Skeletal muscle satellite cell (primary cell): Measurements from ENCODE around the gene EFNA3.

Experiments
- H3K27me3 ChIP-seq: 2 replicates; pipeline ENCODE4 v1.7.0; 2013; ENCODE audit warnings: low read length; ENCODE audit not compliant: control insufficient read depth, insufficient read depth
- H3K36me3 ChIP-seq: 2 replicates; pipeline ENCODE4 v1.7.0; 2013; ENCODE audit warnings: mild to moderate bottlenecking, control low read depth, low read length; ENCODE audit not compliant: insufficient read depth
- H3K4me1 ChIP-seq: 2 replicates; pipeline ENCODE4 v1.7.0; 2013; ENCODE audit warnings: low read length; ENCODE audit not compliant: control insufficient read depth, insufficient read depth
- H3K4me2 ChIP-seq: 2 replicates; pipeline ENCODE4 v1.7.0; 2013; ENCODE audit warnings: mild to moderate bottlenecking, low read length
- H3K4me3 ChIP-seq: 2 replicates; pipeline ENCODE4 v1.7.0; 2013; ENCODE audit warnings: low read length
- H3K9ac ChIP-seq: 2 replicates; pipeline ENCODE4 v1.7.0; 2013; ENCODE audit warnings: mild to moderate bottlenecking, low read depth, low read length, moderate library complexity
- H3K9me3 ChIP-seq: replicated peaks from 2 replicates; pipeline ENCODE4 v1.7.0; 2013; ENCODE audit warnings: mild to moderate bottlenecking, control low read depth, low read length

Gene EFNA3

DNA sequence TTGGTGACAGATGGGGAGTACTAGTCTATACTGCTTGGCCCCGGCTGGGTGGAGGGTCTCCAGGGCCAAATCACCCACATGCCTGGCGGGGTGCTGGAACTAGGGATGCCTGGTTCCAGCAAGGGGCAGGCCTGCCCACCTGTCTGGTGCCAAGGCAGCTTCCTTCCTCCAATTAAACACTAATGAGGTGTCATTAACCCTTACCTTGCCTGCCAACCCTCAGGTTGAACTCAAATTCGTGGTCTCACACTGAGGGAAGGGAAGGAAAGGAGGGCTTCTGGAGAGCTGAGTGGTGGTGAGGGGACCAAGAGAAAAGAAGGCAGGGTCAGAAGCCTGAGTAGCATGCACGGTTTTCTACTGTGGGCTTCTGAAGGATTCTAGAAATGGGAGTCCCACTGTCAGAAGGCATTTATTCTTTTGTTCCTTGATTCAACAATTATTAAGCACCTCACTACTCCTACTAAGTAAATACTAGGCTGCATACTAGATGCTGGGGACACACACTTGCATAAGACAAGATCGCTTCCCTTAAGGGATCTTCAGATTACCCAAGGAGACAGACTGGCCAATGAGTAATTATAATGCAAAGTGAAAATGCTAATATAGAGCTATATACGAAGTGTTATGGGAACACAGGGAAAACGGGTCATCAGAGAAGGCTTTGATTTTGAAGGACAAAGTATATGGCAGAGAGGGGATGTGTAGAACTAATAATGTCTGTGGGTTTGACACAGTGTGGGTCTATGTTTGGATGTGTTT, 5.9 kb upstream of the EFNA3 start:
- Histone ChIP-seq H3K9me3 (no peaks in the 10 kb centered on the region), H3K4me1 (peaks cover 12% of the 10 kb centered on the region), H3K36me3 (no peaks in the 10 kb centered on the region), H3K4me3 (no peak overlapping the region), H3K27me3 (peaks cover 11% of the 10 kb centered on the region), H3K9ac (no peak overlapping the region), H3K4me2 (no peak overlapping the region)

GRCh38 chr1:155073377-155074242, 5.0 kb upstream of the EFNA3 start:
- H3K9me3 ChIP-seq = no peaks in the 10 kb centered on the region
- no peak overlapping the region for H3K4me3 ChIP-seq
- no peak overlapping the region for H3K9ac ChIP-seq
- H3K27me3 ChIP-seq = peaks cover 11% of the 10 kb centered on the region
- no peak overlapping the region for H3K4me2 ChIP-seq
- H3K4me1 ChIP-seq = peaks cover 17% of the 10 kb centered on the region
- no peaks in the 10 kb centered on the region for H3K36me3 ChIP-seq

DNA sequence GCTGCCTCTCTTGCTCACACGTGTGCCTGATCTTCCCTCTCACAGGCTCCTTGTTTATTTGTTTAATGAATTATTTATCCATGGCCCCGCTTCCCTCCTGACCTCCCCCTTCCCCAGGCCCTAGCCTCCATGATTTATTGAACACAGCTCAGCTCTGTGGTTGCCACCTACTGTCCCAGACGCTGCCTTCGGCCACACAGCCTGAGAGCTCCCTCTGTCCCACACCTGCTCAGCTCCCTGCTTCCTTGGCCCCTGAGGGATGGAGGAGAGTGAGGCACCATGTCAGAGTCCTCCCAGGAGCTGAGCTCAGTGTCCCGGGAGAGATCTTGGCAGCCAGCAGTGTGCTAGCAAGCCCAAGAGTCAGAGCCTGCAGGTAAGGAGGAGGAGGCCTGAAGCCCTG, 3.1 kb upstream of the EFNA3 start:
- H3K9me3 ChIP-seq = no peaks in the 10 kb centered on the region
- no peaks in the 10 kb centered on the region for H3K36me3 ChIP-seq
- H3K9ac ChIP-seq = no peak overlapping the region
- H3K4me2 ChIP-seq = no peak overlapping the region
- no peak overlapping the region for H3K4me3 ChIP-seq
- H3K27me3 ChIP-seq = peaks cover 25% of the 10 kb centered on the region
- H3K4me1 ChIP-seq = peaks cover 31% of the 10 kb centered on the region

- no peak overlapping the region for H3K9ac ChIP-seq
- H3K27me3 ChIP-seq = peaks cover 34% of the 10 kb centered on the region
- no peaks in the 10 kb centered on the region for H3K36me3 ChIP-seq
- no peaks in the 10 kb centered on the region for H3K9me3 ChIP-seq
- no peak overlapping the region for H3K4me2 ChIP-seq
- no peak overlapping the region for H3K4me3 ChIP-seq
- H3K4me1 ChIP-seq = peaks cover 28% of the 10 kb centered on the region
Measured at GRCh38 chr1:155076371-155076770, 2.3 kb upstream of the EFNA3 start.

- Histone ChIP-seq H3K9me3 (no peaks in the 10 kb centered on the region), H3K4me1 (peaks cover 27% of the 10 kb centered on the region), H3K27me3 (peaks cover 36% of the 10 kb centered on the region), H3K36me3 (no peaks in the 10 kb centered on the region), H3K4me3 (no peak overlapping the region), H3K4me2 (no peak overlapping the region), H3K9ac (no peak overlapping the region)
Measured at GRCh38 chr1:155077346-155077745, 1.3 kb upstream of the EFNA3 start.

GRCh38 chr1:155077758-155078445, 735 bp upstream of the EFNA3 start:
- no peak overlapping the region for H3K9ac ChIP-seq
- H3K4me1 ChIP-seq = peaks cover 27% of the 10 kb centered on the region
- H3K27me3 ChIP-seq = peaks cover 40% of the 10 kb centered on the region
- no peaks in the 10 kb centered on the region for H3K9me3 ChIP-seq
- H3K36me3 ChIP-seq = no peaks in the 10 kb centered on the region
- H3K4me2 ChIP-seq = peak overlapping the region; percentile 72
- no peak overlapping the region for H3K4me3 ChIP-seq

DNA sequence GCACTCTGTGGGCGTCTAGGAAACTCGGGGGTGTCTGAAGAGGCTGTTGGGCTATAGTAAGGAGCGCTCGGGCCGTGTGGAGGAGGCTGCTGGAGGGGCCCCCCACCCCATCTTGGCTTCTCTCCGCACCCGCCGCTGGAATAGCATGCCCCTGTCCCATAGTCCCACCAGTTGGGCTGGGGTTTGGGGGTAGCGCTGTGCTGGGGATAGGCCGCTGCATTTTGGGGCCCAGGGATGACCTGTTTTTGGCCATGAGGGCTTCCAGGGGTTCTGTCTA, 511 bp downstream of the EFNA3 start:
- Histone ChIP-seq H3K27me3 (peaks cover 50% of the 10 kb centered on the region), H3K9me3 (no peaks in the 10 kb centered on the region), H3K9ac (no peak overlapping the region), H3K4me2 (peak overlapping the region; percentile 72), H3K4me1 (peaks cover 30% of the 10 kb centered on the region), H3K36me3 (no peaks in the 10 kb centered on the region), H3K4me3 (no peak overlapping the region)

- Histone ChIP-seq H3K4me3 (no peak overlapping the region), H3K9me3 (no peaks in the 10 kb centered on the region), H3K4me2 (peak overlapping the region; percentile 72), H3K9ac (no peak overlapping the region), H3K4me1 (peaks cover 35% of the 10 kb centered on the region), H3K36me3 (no peaks in the 10 kb centered on the region), H3K27me3 (peaks cover 50% of the 10 kb centered on the region)
Measured at GRCh38 chr1:155079487-155080311, 1.1 kb downstream of the EFNA3 start.

- Histone ChIP-seq H3K27me3 (peaks cover 47% of the 10 kb centered on the region), H3K9ac (no peak overlapping the region), H3K4me2 (peak overlapping the region; percentile 72), H3K4me3 (no peak overlapping the region), H3K36me3 (no peaks in the 10 kb centered on the region), H3K4me1 (peaks cover 37% of the 10 kb centered on the region), H3K9me3 (no peaks in the 10 kb centered on the region)
Measured at GRCh38 chr1:155080312-155081228, 1.9 kb downstream of the EFNA3 start.

DNA sequence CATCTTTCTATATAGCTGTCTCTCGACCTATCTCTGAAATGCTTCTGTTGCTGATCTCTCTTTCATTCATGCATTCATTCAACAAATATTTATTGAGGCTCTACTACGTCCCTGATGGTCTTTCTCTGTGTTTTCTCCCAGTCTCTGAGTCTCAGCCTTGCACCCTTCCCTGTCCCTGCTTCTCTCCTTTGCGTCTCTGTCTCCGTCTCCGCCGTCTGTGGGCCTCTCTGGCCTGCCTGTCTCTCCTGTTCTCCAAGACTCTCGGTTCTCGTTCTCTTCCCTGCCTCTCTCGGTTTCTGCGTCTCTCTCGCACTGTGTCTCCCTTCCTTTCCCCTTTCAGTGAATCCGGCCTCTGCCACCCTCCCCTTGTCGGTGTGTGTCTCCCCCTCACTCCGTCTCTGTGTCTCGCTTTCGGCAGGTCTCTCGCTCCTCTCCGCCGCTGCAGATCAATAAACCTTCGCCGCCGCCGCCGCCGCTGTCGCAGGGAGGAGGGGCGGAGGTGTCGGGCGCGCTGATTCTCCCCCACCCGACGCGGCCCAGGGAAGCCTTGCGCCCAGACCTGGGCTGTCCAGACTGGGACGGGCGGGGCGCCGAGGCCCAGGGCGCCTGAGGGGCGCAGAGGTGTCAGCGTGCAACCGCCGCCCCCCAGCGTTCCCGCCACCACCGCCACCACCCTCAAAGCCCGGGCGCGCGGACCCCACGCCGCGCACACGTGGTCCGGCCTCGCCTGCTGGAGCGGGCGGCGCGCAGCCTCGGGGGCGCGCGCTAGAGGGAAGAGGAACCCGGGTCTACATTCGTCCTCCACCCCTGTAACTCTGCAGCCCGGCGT, 3.0 kb downstream of the EFNA3 start:
- H3K4me1 ChIP-seq = peaks cover 41% of the 10 kb centered on the region
- H3K27me3 ChIP-seq = peaks cover 47% of the 10 kb centered on the region
- H3K4me2 ChIP-seq = peak overlapping the region; percentile 5
- H3K4me3 ChIP-seq = no peak overlapping the region
- no peaks in the 10 kb centered on the region for H3K9me3 ChIP-seq
- no peaks in the 10 kb centered on the region for H3K36me3 ChIP-seq
- H3K9ac ChIP-seq = no peak overlapping the region
